Measurements from ENCODE around the gene DNAI4.
A peak's percentile ranks its signal among the peaks of the same experiment; 100 is the strongest.
"Not testable (repeated sequence)": the region's sequence is repeated elsewhere in the genome, so short reads cannot be mapped to it uniquely, and the experiment has no call there.

The DNAI4 gene
- 2.2 to 4.1 reads per million in 2 experiments for total RNA-seq

DNA sequence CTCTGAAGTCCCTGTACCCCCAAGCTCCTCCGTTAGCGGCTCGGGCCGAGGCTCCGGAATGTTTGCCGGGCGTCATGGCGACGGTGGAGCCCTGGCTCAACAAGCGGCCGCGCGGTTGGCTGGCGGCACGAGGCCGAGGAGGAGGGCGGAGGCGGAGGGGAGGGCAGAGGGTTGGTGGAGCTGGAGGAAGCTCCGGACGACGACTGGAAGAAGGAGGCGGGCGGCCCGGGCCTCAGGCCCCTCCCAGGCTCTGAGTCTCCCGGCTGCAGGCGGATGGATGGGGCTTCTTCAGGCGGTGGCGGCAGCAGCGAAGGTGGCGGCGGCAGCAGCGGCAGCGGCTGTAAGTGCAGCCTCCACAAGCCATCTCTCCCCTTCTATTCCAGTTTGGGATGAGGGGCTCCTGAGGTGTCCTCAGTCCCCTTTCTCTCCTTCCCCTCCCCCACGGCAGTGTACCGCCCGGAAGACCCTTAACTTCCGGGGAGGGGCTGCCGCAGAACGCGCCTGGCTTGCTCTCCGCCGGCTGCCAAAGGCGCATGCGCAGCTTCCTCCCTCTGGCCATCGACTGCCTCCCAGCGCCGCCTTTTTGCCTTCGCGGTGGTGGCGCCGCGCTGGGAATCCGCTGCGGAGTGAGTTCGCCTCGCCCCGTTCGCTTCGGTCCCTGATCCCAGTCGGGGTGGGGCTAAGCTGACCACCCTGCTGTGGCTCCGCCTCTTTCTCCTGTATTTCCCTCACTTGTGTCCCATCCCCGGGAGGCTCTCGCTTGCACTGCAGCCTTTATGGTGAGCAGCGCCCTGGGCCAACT is at the start of gene DNAI4, which contains the start of gene MIER1:
Gene DNAI4 (minus strand): TSS at position 101 of the 802 bp plus-strand sequence. CDS start 25 bp downstream, at position 76.
Gene MIER1 (plus strand): TSS at position 235 of the 802 bp plus-strand sequence. CDS start 39 bp downstream, at position 274.
- DNase-seq (ENCODE audit: low read depth): peak; percentile 94

- DNase-seq (ENCODE audit: low read depth): no peak
Measured at GRCh38 chr1:66968574-66968973, 43.9 kb upstream of the DNAI4 start.

- DNase-seq (ENCODE audit: low read depth): not testable (repeated sequence)
Measured at GRCh38 chr1:66966188-66966873, 41.7 kb upstream of the DNAI4 start.

- DNase-seq (ENCODE audit: low read depth): no peak
Measured at GRCh38 chr1:66957938-66958337, 33.3 kb upstream of the DNAI4 start.

DNA sequence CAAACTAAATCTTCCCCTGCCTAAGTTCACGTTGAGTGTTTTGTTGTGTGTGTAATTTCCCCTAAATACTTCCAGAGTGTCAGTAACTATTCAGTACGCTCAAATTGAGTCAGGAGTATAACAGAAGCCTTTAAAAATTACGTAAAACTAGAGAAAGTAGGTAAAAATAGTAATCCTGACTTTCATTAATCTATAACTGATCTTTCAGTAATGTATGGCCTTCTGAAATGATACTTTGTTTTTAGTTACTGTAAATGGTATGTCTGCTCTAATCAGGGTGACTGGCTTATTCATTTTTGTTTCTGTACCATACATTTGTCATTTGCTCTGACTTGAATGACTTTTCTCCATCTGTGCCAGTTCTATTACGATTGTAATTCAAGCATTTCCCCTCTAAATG is 29.6 kb upstream of the DNAI4 start:
- DNase-seq (ENCODE audit: low read depth): no peak

- DNase-seq (ENCODE audit: low read depth): no peak
Measured at GRCh38 chr1:66951513-66951912, 26.9 kb upstream of the DNAI4 start.

DNA sequence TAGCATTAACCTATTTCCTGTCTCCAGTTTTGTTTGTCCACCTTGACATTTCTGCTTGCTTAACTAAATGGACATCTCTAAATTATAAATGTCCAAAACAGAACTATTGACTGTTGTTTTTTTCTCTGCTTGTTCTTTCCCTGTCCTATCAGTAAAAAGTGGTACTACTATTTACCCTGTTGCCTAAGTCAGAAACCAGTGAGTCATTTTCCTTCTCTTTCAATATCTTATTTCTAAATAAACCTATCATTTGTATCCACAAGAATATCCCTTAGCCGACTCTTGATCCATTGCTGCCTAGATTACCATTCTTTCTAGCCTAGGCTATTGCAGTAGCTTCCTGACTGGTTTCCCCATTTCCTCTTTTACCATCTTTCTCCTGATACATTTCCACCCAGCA is 22.6 kb upstream of the DNAI4 start:
- DNase-seq (ENCODE audit: low read depth): no peak

DNA sequence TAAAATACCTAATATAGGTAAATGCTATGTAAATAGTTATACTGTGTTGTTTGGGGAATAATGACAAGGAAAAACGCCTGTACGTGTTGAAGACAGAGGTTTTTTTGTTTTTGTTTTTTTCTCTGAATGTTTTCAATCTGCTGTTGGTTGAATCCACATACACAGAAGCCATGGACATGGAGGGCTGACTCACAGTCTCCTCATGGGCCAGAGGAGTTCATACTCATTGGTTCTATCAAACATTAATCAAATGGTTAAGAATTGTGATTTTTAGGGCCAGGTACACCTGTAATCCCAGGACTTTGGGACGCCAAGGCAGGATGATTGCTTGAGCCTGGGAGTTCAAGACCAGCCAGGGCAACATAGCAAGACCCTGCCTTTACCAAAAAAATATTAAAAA is 20.7 kb upstream of the DNAI4 start:
- no peak for DNase-seq (ENCODE audit: low read depth)

- DNase-seq (ENCODE audit: low read depth): no peak
Measured at GRCh38 chr1:66944330-66945274, 19.9 kb upstream of the DNAI4 start.

- DNase-seq (ENCODE audit: low read depth): no peak
Measured at GRCh38 chr1:66943361-66943969, 18.8 kb upstream of the DNAI4 start.

GRCh38 chr1:66940981-66941380 is 16.3 kb upstream of the DNAI4 start:
- no peak for DNase-seq (ENCODE audit: low read depth)

DNA sequence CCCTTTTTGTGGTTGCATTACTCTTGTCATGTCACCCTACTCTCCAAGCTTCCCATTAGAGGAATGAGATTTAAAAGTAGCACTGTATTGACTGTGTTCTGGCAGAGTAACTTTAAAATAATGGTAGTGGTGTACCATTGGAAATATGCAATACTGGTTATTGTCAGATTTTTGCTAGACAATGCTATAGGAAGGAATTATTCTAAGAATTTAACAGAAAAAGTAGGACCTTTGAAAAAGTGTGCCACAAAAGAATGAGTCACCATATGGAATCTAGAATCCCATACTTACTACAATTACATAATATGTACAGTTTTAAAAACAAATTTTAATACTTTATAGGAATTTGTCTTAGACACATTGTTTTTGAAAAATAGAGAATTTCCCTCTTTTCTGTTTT is 14.0 kb upstream of the DNAI4 start:
- DNase-seq (ENCODE audit: low read depth): no peak

GRCh38 chr1:66937529-66938234 is 13.0 kb upstream of the DNAI4 start:
- DNase-seq (ENCODE audit: low read depth): no peak

- DNase-seq (ENCODE audit: low read depth): no peak
Measured at GRCh38 chr1:66933887-66934700, 9.4 kb upstream of the DNAI4 start.

DNA sequence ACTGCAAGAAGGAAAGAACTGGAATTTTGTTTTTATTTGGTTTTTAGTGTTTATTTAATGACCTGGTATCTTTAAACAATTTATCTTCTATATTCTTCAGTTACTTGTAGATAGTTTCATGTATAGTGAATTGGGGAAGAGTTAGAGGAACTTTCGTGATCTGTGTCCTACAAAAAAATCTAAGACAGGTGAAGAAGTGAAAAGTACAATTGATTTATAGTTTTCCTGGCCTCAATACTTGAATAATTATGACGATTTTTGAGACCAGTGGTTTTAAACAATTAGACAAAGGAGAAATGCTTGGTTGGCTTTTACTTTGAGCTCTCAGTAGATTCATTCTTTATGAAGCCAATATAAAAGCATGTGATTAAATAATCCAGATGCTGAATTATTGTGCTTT is 7.6 kb upstream of the DNAI4 start:
- DNase-seq (ENCODE audit: low read depth): no peak

- DNase-seq (ENCODE audit: low read depth): no peak
Measured at GRCh38 chr1:66931590-66931989, 6.9 kb upstream of the DNAI4 start.

GRCh38 chr1:66930823-66931174 is 6.1 kb upstream of the DNAI4 start:
- no peak for DNase-seq (ENCODE audit: low read depth)

- DNase-seq (ENCODE audit: low read depth): peak; percentile 89
Measured at GRCh38 chr1:66929999-66930822, 5.6 kb upstream of the DNAI4 start.

GRCh38 chr1:66929691-66929998 is 5.0 kb upstream of the DNAI4 start:
- no peak for DNase-seq (ENCODE audit: low read depth)
